DMS79 (cell line): ENCODE data around the gene PPP4R4.

Experiments used
- DNase-seq: peaks from one replicate; lab custom pipeline; 2025; lab: John Stamatoyannopoulos, UW

Gene PPP4R4

GRCh38 chr14:94309721-94310120 lies 135.6 kb downstream of the PPP4R4 start:
- no peak for DNase-seq

GRCh38 chr14:94310248-94310647 lies 136.1 kb downstream of the PPP4R4 start:
- no peak for DNase-seq

- DNase-seq: no peak
Observed at GRCh38 chr14:94312481-94313246, 138.5 kb downstream of the PPP4R4 start.

GRCh38 chr14:94313991-94314655 lies 140.0 kb downstream of the PPP4R4 start:
- DNase-seq: no peak

GRCh38 chr14:94314890-94315289 lies 140.8 kb downstream of the PPP4R4 start:
- DNase-seq: no peak

- DNase-seq: no peak
Observed at GRCh38 chr14:94316692-94317091, 142.6 kb downstream of the PPP4R4 start.

- DNase-seq: no peak
Observed at GRCh38 chr14:94317259-94317658, 143.1 kb downstream of the PPP4R4 start.

GRCh38 chr14:94320243-94320642 lies 146.1 kb downstream of the PPP4R4 start:
- no peak for DNase-seq

GRCh38 chr14:94321421-94322271 lies 147.5 kb downstream of the PPP4R4 start:
- DNase-seq: no peak

GRCh38 chr14:94322648-94323570 lies 148.8 kb downstream of the PPP4R4 start, which contains the start of gene SERPINA6:
Gene SERPINA6 (minus strand): TSS chr14:94323336. CDS start chr14:94314648, 8,688 bp downstream.
- no peak for DNase-seq

GRCh38 chr14:94328196-94328595 lies 154.1 kb downstream of the PPP4R4 start:
- no peak for DNase-seq
